ENCODE results near the gene MKRN2OS.

GRCh38 chr3:12577379-12577778, 32.1 kb upstream of the MKRN2OS start:
- TF ChIP-seq CTCF (IDR thresholded peaks at IDR 0.05) = no peak
- TF ChIP-seq EP300 (IDR thresholded peaks at IDR 0.05) = no peak
- no peak for TF ChIP-seq POLR2A (IDR thresholded peaks at IDR 0.05)

Data from upper lobe of left lung (tissue), 4 donors.